ENCODE data around the gene C1orf105. TPM values are rescaled to one million over a fixed set of nuclear protein-coding genes. Genes with fewer than 3 reads are reported as not detected.

The C1orf105 gene
- total and polyA plus RNA-seq, 2 donors from 2014 or later, result not detected

DNA sequence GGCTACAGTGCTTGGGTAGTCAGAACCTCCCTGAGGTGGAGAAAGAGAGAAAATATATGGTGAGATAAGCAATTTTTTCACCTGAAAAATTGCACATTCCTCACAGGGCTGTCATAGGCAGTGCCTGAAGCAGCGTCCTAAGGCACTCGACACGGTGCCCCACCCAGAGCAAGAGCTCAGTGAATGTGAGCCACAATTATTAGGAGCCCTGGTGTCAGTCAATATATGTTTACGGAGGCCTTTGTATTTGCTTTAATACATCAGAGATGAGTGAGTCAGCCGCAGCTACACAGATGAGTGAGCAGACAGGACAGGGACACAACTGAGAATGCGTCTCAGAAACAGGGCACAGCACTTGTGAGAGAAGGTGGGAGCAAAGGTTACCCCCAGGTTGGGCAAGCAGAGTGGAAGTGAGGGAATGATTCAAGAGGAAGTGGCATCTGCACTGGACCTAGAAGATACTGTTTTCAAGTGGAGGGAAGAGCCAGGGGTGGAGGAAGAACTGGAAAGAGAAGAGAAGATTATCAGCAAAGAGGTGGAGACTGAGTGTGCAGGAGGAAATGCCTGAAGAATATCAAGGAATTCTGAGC lies 28.6 kb downstream of the C1orf105 start:
- DNase-seq (peak in 1 of 5 donors; percentile 19), FAIRE-seq (no peak)
- Histone ChIP-seq H3K27ac (ENCODE audit: low read depth in 2 of 2, low read length in 2 of 2) (no peak overlapping the region), H3K4me1 (ENCODE audit: control insufficient read depth in 2 of 3, insufficient read depth in 2 of 3, low read depth in 1 of 3, low read length in 3 of 3) (peaks cover 0 to 9% (median 8%) of the 10 kb centered on the region in 3 donors), H3K4me3 (ENCODE audit: low read length in 3 of 3) (no peak overlapping the region), H3K9ac (ENCODE audit: low read length in 3 of 3) (no peak overlapping the region), H3K36me3 (ENCODE audit: control insufficient read depth in 2 of 3, insufficient read depth in 3 of 3, low read length in 3 of 3) (no peaks in the 10 kb centered on the region), H3K9me3 (ENCODE audit: control insufficient read depth in 2 of 3, insufficient read depth in 1 of 3, low read length in 3 of 3) (no peaks in the 10 kb centered on the region), H3K27me3 (ENCODE audit: control insufficient read depth, insufficient read depth, low read length) (no peaks in the 10 kb centered on the region)
- intact Hi-C loops (cut with DNase I), result no loop called here
- TF ChIP-seq, protein P1, sequence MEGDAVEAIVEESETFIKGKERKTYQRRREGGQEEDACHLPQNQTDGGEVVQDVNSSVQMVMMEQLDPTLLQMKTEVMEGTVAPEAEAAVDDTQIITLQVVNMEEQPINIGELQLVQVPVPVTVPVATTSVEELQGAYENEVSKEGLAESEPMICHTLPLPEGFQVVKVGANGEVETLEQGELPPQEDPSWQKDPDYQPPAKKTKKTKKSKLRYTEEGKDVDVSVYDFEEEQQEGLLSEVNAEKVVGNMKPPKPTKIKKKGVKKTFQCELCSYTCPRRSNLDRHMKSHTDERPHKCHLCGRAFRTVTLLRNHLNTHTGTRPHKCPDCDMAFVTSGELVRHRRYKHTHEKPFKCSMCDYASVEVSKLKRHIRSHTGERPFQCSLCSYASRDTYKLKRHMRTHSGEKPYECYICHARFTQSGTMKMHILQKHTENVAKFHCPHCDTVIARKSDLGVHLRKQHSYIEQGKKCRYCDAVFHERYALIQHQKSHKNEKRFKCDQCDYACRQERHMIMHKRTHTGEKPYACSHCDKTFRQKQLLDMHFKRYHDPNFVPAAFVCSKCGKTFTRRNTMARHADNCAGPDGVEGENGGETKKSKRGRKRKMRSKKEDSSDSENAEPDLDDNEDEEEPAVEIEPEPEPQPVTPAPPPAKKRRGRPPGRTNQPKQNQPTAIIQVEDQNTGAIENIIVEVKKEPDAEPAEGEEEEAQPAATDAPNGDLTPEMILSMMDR (IDR thresholded peaks at IDR 0.05; ENCODE audit: borderline replicate concordance, extremely low read depth, insufficient read depth), result no peak

DNA sequence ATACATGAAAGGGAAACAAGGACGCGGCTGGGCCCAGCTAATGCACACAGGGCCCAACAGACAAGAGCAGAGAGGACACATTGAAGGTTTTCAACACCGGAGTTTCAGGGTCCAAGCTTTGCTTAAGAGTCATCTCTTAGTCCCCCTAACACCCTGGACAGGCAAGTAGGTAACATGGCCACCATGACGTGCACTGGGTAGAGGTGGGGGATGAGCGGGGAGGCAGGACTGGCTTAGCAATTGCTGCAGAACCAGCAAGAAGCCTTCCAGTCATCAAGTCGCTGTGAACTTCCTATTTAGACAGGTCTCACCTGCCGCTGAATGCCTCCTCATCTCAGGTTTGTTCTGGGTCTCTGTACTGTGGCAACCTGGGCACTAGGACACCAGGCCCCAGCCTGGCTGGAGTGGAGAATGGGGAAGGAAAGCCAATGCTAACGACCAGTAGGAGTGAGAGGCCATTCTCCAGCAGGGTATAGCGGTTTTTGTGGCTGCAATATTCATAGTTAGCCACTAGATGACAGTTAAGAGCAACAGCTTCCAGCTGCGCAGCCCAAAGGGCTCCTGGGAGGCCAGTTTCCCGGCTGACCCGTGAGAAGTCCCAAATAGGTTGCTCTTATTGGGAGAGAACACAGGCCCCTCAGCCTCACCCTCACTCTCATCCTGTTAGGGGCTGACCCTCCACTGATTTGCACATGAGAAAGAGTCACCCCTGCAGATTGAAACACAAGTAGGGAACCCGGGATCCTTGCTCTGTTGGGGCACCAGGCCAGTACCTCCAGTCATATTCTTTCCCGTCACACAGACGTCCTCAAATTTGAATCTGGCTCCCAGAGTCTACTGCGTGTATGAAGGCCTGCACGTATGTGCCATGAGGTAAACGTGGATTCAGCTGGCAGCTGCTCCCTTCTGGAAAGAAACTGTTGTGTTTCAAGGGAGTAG lies 29.4 kb downstream of the C1orf105 start:
- Histone ChIP-seq H3K9me3 (ENCODE audit: control insufficient read depth in 2 of 3, insufficient read depth in 1 of 3, low read length in 3 of 3) (no peaks in the 10 kb centered on the region), H3K36me3 (ENCODE audit: control insufficient read depth in 2 of 3, insufficient read depth in 3 of 3, low read length in 3 of 3) (no peaks in the 10 kb centered on the region), H3K4me3 (ENCODE audit: low read length in 3 of 3) (peak overlapping the region in 2 of 3 donors; percentile 7 to 22), H3K27ac (ENCODE audit: low read depth in 2 of 2, low read length in 2 of 2) (peak overlapping the region in 1 of 2 donors; percentile 23), H3K9ac (ENCODE audit: low read length in 3 of 3) (no peak overlapping the region), H3K4me1 (ENCODE audit: control insufficient read depth in 2 of 3, insufficient read depth in 2 of 3, low read depth in 1 of 3, low read length in 3 of 3) (peaks cover 0 to 8% (median 8%) of the 10 kb centered on the region in 3 donors), H3K27me3 (ENCODE audit: control insufficient read depth, insufficient read depth, low read length) (no peaks in the 10 kb centered on the region)
- peak; percentile 59 to 76 (median 70) for DNase-seq
- TF ChIP-seq, protein P1 (IDR thresholded peaks at IDR 0.05; ENCODE audit: borderline replicate concordance, extremely low read depth, insufficient read depth), result peak; percentile 95
- intact Hi-C loops (cut with DNase I), result no loop called here
- FAIRE-seq, result no peak

DNA sequence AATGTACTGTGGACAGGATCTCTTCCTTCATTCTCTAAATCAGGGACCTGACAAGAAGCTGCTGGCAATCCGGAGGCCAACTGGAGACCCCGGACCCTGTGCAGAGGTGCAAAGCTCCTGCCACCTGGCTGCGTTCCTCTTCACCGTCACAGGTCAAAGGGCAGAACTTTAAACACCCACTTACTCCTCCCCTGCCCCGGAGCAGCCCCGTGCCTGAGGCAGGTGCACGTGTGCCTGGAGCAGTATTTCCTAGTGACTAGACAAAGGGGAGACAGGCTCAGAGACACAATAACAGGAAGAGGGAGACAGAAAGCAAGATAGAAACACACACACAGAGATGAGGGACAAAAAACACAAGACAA lies 30.0 kb downstream of the C1orf105 start:
- TF ChIP-seq, protein P1 (IDR thresholded peaks at IDR 0.05; ENCODE audit: borderline replicate concordance, extremely low read depth, insufficient read depth), result no peak
- Histone ChIP-seq H3K9ac (ENCODE audit: low read length in 3 of 3) (no peak overlapping the region), H3K4me1 (ENCODE audit: control insufficient read depth in 2 of 3, insufficient read depth in 2 of 3, low read depth in 1 of 3, low read length in 3 of 3) (peaks cover 0 to 8% (median 8%) of the 10 kb centered on the region in 3 donors), H3K4me3 (ENCODE audit: low read length in 3 of 3) (peak overlapping the region in 2 of 3 donors; percentile 7 to 22), H3K27me3 (ENCODE audit: control insufficient read depth, insufficient read depth, low read length) (no peaks in the 10 kb centered on the region), H3K36me3 (ENCODE audit: control insufficient read depth in 2 of 3, insufficient read depth in 3 of 3, low read length in 3 of 3) (no peaks in the 10 kb centered on the region), H3K9me3 (ENCODE audit: control insufficient read depth in 2 of 3, insufficient read depth in 1 of 3, low read length in 3 of 3) (no peaks in the 10 kb centered on the region), H3K27ac (ENCODE audit: low read depth in 2 of 2, low read length in 2 of 2) (peak overlapping the region; percentile 23 to 45)
- DNase-seq (peak; percentile 44 to 70 (median 52)), FAIRE-seq (no peak)
- intact Hi-C loops (cut with DNase I), result no loop called here
